Natural killer cell (primary cell): ENCODE results near the gene MTFR1L. TPM values are rescaled to one million over a fixed set of nuclear protein-coding genes. Genes with fewer than 3 reads are reported as not detected.

Source experiments
- ATAC-seq, 3 donors: fragments of 150-1000 bp in 2 of 3; fragments of 200-7000 bp in 1 of 3; cut with Tn5 transposase; 1 replicate in 1 of 3; 2 replicates in 2 of 3; pipeline ENCODE4 v1.10.0; 2021; ENCODE audit warnings: mild to moderate bottlenecking in 2 of 3, moderate library complexity in 2 of 3
- DNase-seq, 2 donors: peaks; one replicate each; pipeline versions ENCODE4 v3.0.0 to v3.0.0-alpha.2; 2013 to 2021; ENCODE audit warnings: mixed read lengths in 1 of 2
- H3K27ac ChIP-seq: one replicate; pipeline ENCODE4 v1.5.1; 2013; ENCODE audit warnings: mild to moderate bottlenecking, low read length
- H3K27me3 ChIP-seq: one replicate; pipeline ENCODE4 v1.6.1; 2013; ENCODE audit warnings: low read length; ENCODE audit not compliant: control insufficient read depth, insufficient read depth
- H3K36me3 ChIP-seq: one replicate; pipeline ENCODE4 v1.6.1; 2013; ENCODE audit warnings: low read length; ENCODE audit not compliant: control insufficient read depth, insufficient read depth
- H3K4me1 ChIP-seq: one replicate; pipeline ENCODE4 v1.6.1; 2013; ENCODE audit warnings: low read length; ENCODE audit not compliant: control insufficient read depth, insufficient read depth
- H3K4me3 ChIP-seq: one replicate; pipeline ENCODE4 v1.5.1; 2013; ENCODE audit warnings: low read length
- H3K9me3 ChIP-seq: one replicate; pipeline ENCODE4 v1.6.1; 2013; ENCODE audit warnings: low read length; ENCODE audit not compliant: control insufficient read depth, insufficient read depth
- H3K27ac Mint-ChIP-seq, 2 donors: one replicate each; pipeline ENCODE4 v1.8.0; 2022; ENCODE audit warnings: mild to moderate bottlenecking in 2 of 2, mixed read lengths in 2 of 2, moderate library complexity in 1 of 2
- H3K27me3 Mint-ChIP-seq, 2 donors: one replicate each; pipeline ENCODE4 v1.8.0; 2022; ENCODE audit warnings: low read depth in 2 of 2, mixed read lengths in 2 of 2
- H3K36me3 Mint-ChIP-seq: one replicate; pipeline ENCODE4 v1.8.0; 2022; ENCODE audit warnings: mixed read lengths
- H3K4me1 Mint-ChIP-seq, 2 donors: one replicate each; pipeline ENCODE4 v1.8.0; 2022; ENCODE audit warnings: mixed read lengths in 2 of 2
- H3K4me3 Mint-ChIP-seq: one replicate; pipeline ENCODE4 v1.8.0; 2022; ENCODE audit warnings: mild to moderate bottlenecking, moderate library complexity, mixed read lengths
- H3K9me3 Mint-ChIP-seq, 2 donors: one replicate each; pipeline ENCODE4 v1.8.0; 2022; ENCODE audit warnings: mixed read lengths in 2 of 2
- CTCF ChIP-seq: fragments of 200-600 bp; IDR thresholded peaks from one replicate; pipeline ENCODE4 v1.8.0; 2022; ENCODE audit warnings: antibody characterized with exemption
- WGBS: methylation state at CpG from one replicate; pipeline ENCODE4 v1.1.7; 2013; ENCODE audit warnings: missing lambda C conversion rate; ENCODE audit not compliant: insufficient coverage; 5-methylcytosine and 5-hydroxymethylcytosine counted together
- intact Hi-C: fragments of 100-400 bp; cut with micrococcal nuclease; formaldehyde crosslinking; loops from one replicate; pipeline ENCODE4 v1.14.2; 2022
- total RNA-seq, 4 donors: library from RNA; stranded (reverse); fragments of 120-200 nt in 1 of 4; gene quantifications; one replicate each; pipeline versions ENCODE4 v1.2.3 to v1.2.4, GENCODE V29; 2013 to 2022

The MTFR1L gene
- total RNA-seq, 3 donors from 2014 or later (not counting 1 experiment from before 2014, with no cell fraction given) = 33.4 to 39.0 (median 39.0) TPM

- H3K9me3 Mint-ChIP-seq = no peaks in the 10 kb centered on the region
- Histone ChIP-seq H3K27me3 (no peaks in the 10 kb centered on the region), H3K9me3 (no peaks in the 10 kb centered on the region), H3K27ac (no peak overlapping the region), H3K36me3 (no peaks in the 10 kb centered on the region), H3K4me3 (no peak overlapping the region), H3K4me1 (peaks cover 15% of the 10 kb centered on the region)
- WGBS = 63% methylated on average over 6 of the region's 10 CpGs
- H3K27ac Mint-ChIP-seq = no peak overlapping the region
- H3K4me3 Mint-ChIP-seq = no peak overlapping the region
- intact Hi-C loops = no loop called here
- ATAC-seq (no peak), DNase-seq (no peak)
- no peaks in the 10 kb centered on the region for H3K36me3 Mint-ChIP-seq
- peaks cover 0 to 12% of the 10 kb centered on the region in 2 donors for H3K4me1 Mint-ChIP-seq
- TF ChIP-seq CTCF = no peak
- peaks cover 0 to 3% of the 10 kb centered on the region in 2 donors for H3K27me3 Mint-ChIP-seq
These were observed 15.3 kb upstream of the MTFR1L start for GRCh38 chr1:25804244-25804963.

GRCh38 chr1:25804964-25805862 lies 14.5 kb upstream of the MTFR1L start:
- H3K4me3 Mint-ChIP-seq = no peak overlapping the region
- no peak overlapping the region for H3K27ac Mint-ChIP-seq
- H3K9me3 Mint-ChIP-seq = no peaks in the 10 kb centered on the region
- peaks cover 0 to 3% of the 10 kb centered on the region in 2 donors for H3K27me3 Mint-ChIP-seq
- Histone ChIP-seq H3K27me3 (no peaks in the 10 kb centered on the region), H3K27ac (no peak overlapping the region), H3K9me3 (no peaks in the 10 kb centered on the region), H3K4me1 (peaks cover 17% of the 10 kb centered on the region), H3K36me3 (no peaks in the 10 kb centered on the region), H3K4me3 (no peak overlapping the region)
- H3K36me3 Mint-ChIP-seq = no peaks in the 10 kb centered on the region
- no peak for TF ChIP-seq CTCF
- DNase-seq = no peak
- peaks cover 0 to 8% of the 10 kb centered on the region in 2 donors for H3K4me1 Mint-ChIP-seq
- intact Hi-C loops = no loop called here
- 96% methylated on average over 13 of the region's 15 CpGs for WGBS
- no peak for ATAC-seq

- no peak overlapping the region for H3K27ac ChIP-seq
- no peak for TF ChIP-seq CTCF
- Mint-ChIP-seq H3K27ac (no peak overlapping the region), H3K9me3 (no peaks in the 10 kb centered on the region), H3K36me3 (no peaks in the 10 kb centered on the region), H3K27me3 (no peaks in the 10 kb centered on the region), H3K4me1 (peaks cover 0 to 2% of the 10 kb centered on the region in 2 donors), H3K4me3 (no peak overlapping the region)
- H3K36me3 ChIP-seq = no peaks in the 10 kb centered on the region
- H3K27me3 ChIP-seq = no peaks in the 10 kb centered on the region
- H3K9me3 ChIP-seq = no peaks in the 10 kb centered on the region
- DNase-seq (no peak), ATAC-seq (no peak)
- intact Hi-C loops = no loop called here
- H3K4me1 ChIP-seq = peaks cover 17% of the 10 kb centered on the region
- H3K4me3 ChIP-seq = no peak overlapping the region
- 80% methylated on average over 3 of the region's 3 CpGs for WGBS
These were observed 13.9 kb upstream of the MTFR1L start for GRCh38 chr1:25805863-25806225.
